VCaP (cell line): ENCODE measurements around the gene AIFM3.
"Not testable (repeated sequence)": the region's sequence is repeated elsewhere in the genome, so short reads cannot be mapped to it uniquely, and the experiment has no call there.

ENCODE experiments used
- H3K27ac ChIP-seq: fragments of 450-650 bp; 2 replicates; pipeline ENCODE4 v1.5.1; 2017
- TF ChIP-seq, protein P1 (sequence below): fragments of 450-650 bp; conservative IDR thresholded peaks from 2 replicates; pipeline ENCODE4 v1.5.1; 2017; ENCODE audit warnings: mild to moderate bottlenecking, moderate library complexity

Gene AIFM3

DNA sequence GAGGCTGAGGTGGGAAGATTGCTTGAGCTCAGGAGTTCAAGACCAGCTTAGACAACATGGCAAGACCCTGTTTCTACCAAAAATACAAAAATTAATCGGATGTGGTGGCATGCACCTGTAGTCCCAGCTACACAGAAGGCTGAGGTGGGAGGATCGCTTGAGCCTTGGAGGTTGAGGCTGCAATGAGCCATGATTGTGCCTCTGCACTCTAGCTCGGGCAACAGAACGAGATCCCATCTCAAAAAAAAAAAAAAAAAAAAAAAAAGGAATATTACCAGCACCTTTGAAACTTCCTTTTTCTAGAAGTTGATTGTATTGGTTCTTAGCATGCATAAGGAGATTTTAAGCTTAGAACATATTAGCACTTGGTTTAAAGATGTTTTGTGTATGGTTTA lies 38.5 kb upstream of the AIFM3 start:
- no peak overlapping the region for H3K27ac ChIP-seq
- TF ChIP-seq, protein P1, sequence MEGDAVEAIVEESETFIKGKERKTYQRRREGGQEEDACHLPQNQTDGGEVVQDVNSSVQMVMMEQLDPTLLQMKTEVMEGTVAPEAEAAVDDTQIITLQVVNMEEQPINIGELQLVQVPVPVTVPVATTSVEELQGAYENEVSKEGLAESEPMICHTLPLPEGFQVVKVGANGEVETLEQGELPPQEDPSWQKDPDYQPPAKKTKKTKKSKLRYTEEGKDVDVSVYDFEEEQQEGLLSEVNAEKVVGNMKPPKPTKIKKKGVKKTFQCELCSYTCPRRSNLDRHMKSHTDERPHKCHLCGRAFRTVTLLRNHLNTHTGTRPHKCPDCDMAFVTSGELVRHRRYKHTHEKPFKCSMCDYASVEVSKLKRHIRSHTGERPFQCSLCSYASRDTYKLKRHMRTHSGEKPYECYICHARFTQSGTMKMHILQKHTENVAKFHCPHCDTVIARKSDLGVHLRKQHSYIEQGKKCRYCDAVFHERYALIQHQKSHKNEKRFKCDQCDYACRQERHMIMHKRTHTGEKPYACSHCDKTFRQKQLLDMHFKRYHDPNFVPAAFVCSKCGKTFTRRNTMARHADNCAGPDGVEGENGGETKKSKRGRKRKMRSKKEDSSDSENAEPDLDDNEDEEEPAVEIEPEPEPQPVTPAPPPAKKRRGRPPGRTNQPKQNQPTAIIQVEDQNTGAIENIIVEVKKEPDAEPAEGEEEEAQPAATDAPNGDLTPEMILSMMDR: no peak

DNA sequence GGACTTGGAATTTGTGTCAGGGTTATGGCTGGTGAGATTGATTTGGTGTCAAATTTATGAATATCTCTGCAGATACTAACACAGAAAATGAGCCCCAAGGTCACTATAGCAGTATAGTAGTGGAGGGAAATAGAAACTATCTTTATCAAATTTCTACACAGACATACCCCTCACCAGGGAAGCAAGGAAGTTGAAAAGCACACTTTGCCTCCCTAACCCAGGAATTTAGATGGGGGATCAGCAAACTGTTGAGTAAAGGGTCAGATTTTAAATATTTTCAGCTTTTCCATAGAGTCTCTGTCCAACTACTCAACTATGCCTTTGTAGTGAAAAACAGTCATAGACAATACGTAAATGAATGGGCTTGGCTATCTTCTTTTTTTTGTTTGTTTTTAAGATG lies 37.1 kb upstream of the AIFM3 start:
- H3K27ac ChIP-seq: no peak overlapping the region
- TF ChIP-seq, protein P1: no peak

DNA sequence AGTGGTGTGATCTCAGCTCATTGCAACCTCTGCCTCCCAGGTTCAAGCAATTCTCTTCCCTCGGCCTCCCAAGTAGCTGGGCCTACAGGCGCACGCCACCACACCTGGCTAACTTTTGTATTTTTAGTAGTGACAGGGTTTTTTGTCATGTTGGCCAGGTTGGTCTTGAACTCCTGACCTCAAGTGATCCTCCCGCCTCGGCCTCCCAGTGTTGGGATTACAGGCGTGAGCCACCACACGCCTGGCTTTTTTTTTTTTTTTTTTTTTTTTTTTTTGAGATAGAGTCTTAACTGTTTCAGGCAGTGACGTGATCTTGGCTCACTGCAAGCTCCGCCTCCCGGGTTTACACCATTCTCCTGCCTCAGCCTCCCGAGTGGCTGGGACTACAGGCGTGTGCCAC lies 36.6 kb upstream of the AIFM3 start:
- H3K27ac ChIP-seq: not testable (repeated sequence)

DNA sequence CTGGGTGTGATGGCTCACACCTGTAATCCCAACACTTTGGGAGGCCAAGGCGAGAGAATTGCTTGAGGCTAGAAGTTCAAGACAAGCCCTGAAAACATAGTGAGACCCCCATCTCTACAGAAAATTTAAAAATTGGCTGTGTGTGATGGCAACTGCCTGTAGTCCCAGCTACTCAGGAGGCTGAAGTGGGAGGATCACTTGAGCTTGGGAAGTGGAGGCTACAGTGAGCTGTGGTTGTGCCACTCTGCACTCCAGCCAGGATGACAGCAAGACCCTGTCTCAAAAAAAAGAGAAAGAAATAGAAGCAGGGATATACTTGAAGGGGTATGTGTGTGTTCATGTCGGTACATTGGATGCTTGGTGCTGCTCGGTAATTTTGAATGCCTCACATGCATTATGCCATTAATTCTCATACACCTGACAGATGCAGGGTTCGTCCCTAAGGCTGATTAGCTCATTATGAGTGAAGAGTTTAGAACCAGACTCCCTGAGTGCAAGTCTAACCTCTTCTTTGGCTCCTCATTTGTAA lies 35.9 kb upstream of the AIFM3 start:
- TF ChIP-seq, protein P1: no peak
- H3K27ac ChIP-seq: no peak overlapping the region

DNA sequence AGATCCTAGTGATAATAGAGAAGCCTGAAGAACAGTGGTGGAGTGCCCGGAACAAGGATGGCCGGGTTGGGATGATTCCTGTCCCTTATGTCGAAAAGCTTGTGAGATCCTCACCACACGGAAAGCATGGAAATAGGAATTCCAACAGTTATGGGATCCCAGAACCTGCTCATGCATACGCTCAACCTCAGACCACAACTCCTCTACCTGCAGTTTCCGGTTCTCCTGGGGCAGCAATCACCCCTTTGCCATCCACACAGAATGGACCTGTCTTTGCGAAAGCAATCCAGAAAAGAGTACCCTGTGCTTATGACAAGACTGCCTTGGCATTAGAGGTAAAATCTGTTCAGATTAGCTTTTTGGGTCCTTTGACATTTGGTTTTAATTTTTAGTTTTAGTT lies 33.1 kb upstream of the AIFM3 start:
- TF ChIP-seq, protein P1: no peak
- H3K27ac ChIP-seq: no peak overlapping the region

DNA sequence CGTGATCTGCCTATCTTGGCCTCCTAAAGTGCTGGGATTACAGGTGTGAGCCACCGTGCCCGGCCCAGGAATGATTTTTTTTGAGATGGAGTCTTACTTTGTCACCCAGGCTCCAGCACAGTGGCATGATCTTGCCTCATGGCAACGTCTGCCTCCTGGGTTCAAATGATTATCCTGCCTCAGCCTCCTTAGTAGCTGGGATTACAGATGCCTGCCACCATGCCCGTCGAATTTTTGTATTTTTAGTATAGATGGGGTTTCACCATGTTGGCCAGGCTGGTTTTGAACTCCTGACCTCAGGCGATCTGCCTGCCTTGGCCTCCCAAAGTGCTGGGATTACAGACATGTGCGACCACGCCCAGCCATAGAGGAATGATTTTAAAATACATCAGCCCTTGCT lies 32.0 kb upstream of the AIFM3 start:
- H3K27ac ChIP-seq: not testable (repeated sequence)

DNA sequence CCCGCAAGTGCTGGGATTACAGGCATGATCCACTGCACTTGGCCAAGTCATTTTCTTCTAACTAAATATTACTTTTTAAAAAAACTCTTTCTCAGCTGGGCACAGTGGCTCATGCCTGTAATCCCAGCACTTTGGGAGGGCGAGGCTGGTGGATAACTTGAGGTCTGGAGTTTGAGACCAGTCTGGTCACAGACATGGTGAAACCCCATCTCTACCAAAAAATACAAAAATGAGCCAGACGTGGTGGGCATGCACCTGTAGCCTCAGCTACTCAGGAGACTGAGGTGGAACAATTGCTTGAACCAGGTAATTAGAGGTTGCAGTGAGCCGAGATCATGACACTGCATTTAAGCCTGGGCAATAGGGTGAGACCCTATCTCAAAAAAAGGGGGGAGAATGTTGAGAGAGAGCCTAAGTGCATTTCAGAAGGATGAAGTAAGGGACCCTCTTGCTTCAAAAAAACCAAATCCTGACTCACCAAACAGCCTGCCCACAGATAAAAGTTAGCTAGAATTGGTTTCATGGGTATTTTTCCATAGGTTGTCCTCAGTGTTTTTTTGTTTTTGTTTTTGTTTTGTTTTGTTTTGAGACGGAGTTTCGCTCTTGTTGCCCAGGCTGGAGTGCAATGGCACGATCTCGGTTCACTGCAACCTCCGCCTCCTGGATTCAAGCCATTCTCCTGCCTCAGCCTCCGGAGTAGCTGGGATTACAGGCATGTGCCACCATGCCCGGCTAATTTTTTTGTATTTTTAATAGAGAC lies 31.1 kb upstream of the AIFM3 start:
- H3K27ac ChIP-seq: peak overlapping the region; percentile 71

DNA sequence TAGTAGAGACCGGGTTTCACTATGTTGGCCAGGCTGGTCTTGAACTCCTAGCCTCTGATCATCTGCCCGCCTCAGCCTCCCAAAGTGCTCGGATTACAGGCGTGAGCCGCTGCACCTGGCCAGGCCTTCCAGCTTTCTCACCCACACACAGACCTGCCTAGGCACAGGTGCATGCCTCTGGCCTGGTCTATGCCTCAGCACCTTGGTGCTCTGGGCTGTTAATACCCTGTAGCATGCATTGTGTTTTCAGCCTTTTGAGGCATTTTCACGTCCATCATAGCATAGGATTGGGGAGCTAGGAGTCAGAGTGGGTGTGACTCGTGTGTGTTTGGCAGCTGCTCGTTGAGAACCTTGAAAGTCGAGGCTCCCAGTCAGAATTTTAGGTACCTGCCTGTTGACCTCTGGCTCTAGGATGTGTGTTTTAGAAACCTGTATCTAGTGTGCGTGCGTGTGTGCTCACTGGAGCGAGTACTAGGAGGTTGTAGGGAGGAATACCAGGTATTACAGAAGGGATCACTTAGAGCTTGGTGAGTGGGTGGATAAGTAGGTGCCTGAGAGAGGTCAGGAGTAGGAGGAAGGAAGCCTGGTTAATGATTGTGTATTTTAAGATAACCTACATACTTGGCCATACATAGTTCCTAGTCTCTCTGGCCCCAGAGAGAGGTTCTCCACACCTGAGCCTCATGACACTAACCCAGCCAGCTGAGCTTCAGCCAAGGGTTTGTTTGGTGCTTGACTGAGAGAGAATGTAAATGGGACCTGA lies 29.8 kb upstream of the AIFM3 start:
- peak overlapping the region; percentile 71 for H3K27ac ChIP-seq
- TF ChIP-seq, protein P1: no peak
